Measurements from ENCODE around the gene ADORA2B. TPM values are rescaled to one million over a fixed set of nuclear protein-coding genes. Genes with fewer than 3 reads are reported as not detected.
A peak's percentile ranks its signal among the peaks of the same experiment; 100 is the strongest.

The ADORA2B gene
- total and polyA plus RNA-seq, 9 donors, result 2.1 to 5.6 (median 3.8) TPM

- peaks cover 9% of the 10 kb centered on the region for H3K4me1 ChIP-seq (ENCODE audit: control insufficient read depth, insufficient read depth, low read length)
- no peaks in the 10 kb centered on the region for H3K27me3 ChIP-seq (ENCODE audit: control insufficient read depth, insufficient read depth, low read length)
- H3K4me3 ChIP-seq (ENCODE audit: low read length), result no peak overlapping the region
- no peaks in the 10 kb centered on the region for H3K9me3 ChIP-seq (replicated peaks; ENCODE audit: control insufficient read depth, low read depth, low read length)
- DNase-seq, result no peak
- peaks cover 54% of the 10 kb centered on the region for H3K36me3 ChIP-seq (ENCODE audit: control insufficient read depth, insufficient read depth, low read length)
- no peak overlapping the region for H3K27ac ChIP-seq (ENCODE audit: low read length)
These were observed 56.4 kb downstream of the ADORA2B start for GRCh38 chr17:16001226-16001897.

DNA sequence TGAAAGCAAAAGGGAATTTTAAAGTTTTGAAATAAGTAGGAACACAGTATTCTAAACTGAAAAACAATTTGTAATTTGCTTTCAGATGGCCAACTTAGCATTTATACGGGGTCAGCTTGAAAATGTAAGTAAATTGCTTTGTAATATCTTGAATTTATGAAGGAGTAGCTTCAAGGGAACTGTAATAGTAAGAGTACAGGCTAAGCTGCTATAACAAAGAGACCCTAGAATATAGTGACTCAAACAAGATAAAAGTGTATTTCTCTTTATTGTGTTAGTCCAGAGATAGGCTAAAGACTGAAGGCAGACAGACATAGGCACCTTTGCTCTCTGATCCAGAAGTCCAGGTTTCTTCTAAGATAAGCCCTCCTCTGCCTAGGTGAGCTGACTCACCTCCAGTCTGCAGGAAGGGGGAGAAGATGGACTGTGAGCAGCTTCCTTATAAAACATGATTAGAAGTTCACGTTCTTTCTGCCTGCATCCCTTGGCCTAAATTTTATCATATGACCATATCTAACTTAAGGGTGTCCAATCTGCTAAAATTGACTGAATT, 57.9 kb downstream of the ADORA2B start:
- DNase-seq, result no peak
- Histone ChIP-seq H3K27ac (ENCODE audit: low read length) (no peak overlapping the region), H3K9me3 (replicated peaks; ENCODE audit: control insufficient read depth, low read depth, low read length) (no peaks in the 10 kb centered on the region), H3K4me1 (ENCODE audit: control insufficient read depth, insufficient read depth, low read length) (peaks cover 9% of the 10 kb centered on the region), H3K4me3 (ENCODE audit: low read length) (no peak overlapping the region), H3K36me3 (ENCODE audit: control insufficient read depth, insufficient read depth, low read length) (peaks cover 59% of the 10 kb centered on the region), H3K27me3 (ENCODE audit: control insufficient read depth, insufficient read depth, low read length) (no peaks in the 10 kb centered on the region)
- no CpG with 5 or more reads among the region's 2 CpGs for WGBS (ENCODE audit: insufficient coverage)

- Histone ChIP-seq H3K36me3 (ENCODE audit: control insufficient read depth, insufficient read depth, low read length) (peaks cover 65% of the 10 kb centered on the region), H3K4me3 (ENCODE audit: low read length) (no peak overlapping the region), H3K27ac (ENCODE audit: low read length) (no peak overlapping the region), H3K9me3 (replicated peaks; ENCODE audit: control insufficient read depth, low read depth, low read length) (no peaks in the 10 kb centered on the region), H3K27me3 (ENCODE audit: control insufficient read depth, insufficient read depth, low read length) (no peaks in the 10 kb centered on the region), H3K4me1 (ENCODE audit: control insufficient read depth, insufficient read depth, low read length) (peaks cover 9% of the 10 kb centered on the region)
- whole genome bisulfite sequencing (ENCODE audit: insufficient coverage), result no CpG with 5 or more reads among the region's 1 CpG
- peak; percentile 12 for DNase-seq
These were observed 58.9 kb downstream of the ADORA2B start for GRCh38 chr17:16003841-16004240.

- Histone ChIP-seq H3K4me1 (ENCODE audit: control insufficient read depth, insufficient read depth, low read length) (peaks cover 8% of the 10 kb centered on the region), H3K27me3 (ENCODE audit: control insufficient read depth, insufficient read depth, low read length) (no peaks in the 10 kb centered on the region), H3K9me3 (replicated peaks; ENCODE audit: control insufficient read depth, low read depth, low read length) (no peaks in the 10 kb centered on the region), H3K36me3 (ENCODE audit: control insufficient read depth, insufficient read depth, low read length) (peaks cover 65% of the 10 kb centered on the region), H3K4me3 (ENCODE audit: low read length) (no peak overlapping the region), H3K27ac (ENCODE audit: low read length) (no peak overlapping the region)
- 75% methylated on average over 1 of the region's 1 CpG for WGBS (ENCODE audit: insufficient coverage)
- DNase-seq, result no peak
These were observed 60.7 kb downstream of the ADORA2B start for GRCh38 chr17:16005636-16006035.

DNA sequence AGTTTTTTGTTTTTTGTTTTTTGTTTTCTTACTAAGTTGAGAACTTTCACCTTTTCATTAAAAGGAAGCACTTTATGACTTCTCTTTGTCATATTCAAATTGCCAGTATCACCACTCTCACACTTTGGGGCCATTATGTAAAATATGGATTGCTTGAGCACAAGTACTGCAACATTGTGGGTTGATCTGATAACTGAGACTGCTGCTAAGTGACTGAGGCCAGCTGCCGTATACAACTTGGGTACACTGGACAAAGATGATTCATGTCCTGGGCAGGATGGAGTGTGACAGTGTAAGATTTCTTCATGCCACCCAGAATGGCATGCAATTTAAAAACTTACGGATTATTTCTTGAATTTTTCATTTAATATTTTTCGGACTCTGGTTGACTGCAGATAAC, 62.5 kb downstream of the ADORA2B start:
- Histone ChIP-seq H3K27ac (ENCODE audit: low read length) (no peak overlapping the region), H3K36me3 (ENCODE audit: control insufficient read depth, insufficient read depth, low read length) (peaks cover 61% of the 10 kb centered on the region), H3K4me1 (ENCODE audit: control insufficient read depth, insufficient read depth, low read length) (no peaks in the 10 kb centered on the region), H3K4me3 (ENCODE audit: low read length) (no peak overlapping the region), H3K9me3 (replicated peaks; ENCODE audit: control insufficient read depth, low read depth, low read length) (no peaks in the 10 kb centered on the region), H3K27me3 (ENCODE audit: control insufficient read depth, insufficient read depth, low read length) (no peaks in the 10 kb centered on the region)
- no peak for DNase-seq
- WGBS (ENCODE audit: insufficient coverage), result 64% methylated on average over 1 of the region's 3 CpGs

GRCh38 chr17:16013943-16014407, 69.0 kb downstream of the ADORA2B start:
- H3K27ac ChIP-seq (ENCODE audit: low read length), result no peak overlapping the region
- peak; percentile 23 for DNase-seq

DNA sequence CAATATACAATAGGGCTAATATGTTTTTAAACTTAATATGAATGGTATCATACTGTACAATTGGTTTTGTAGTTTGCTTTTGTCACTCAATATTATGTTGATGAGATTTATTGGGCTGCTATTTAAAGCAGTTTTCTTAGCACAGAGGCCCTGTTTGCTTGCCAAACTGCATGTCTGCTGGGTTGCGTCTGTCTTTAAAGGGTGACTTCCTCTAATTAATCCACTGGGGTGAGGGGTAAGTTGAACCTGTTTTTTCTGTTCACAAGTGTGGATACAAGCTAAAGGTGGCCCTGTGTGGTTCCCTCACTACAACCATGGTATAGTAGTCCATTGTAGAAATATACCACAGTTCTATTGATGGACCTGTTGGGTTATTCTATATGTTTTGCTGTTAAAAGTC, 74.4 kb downstream of the ADORA2B start:
- Histone ChIP-seq H3K27ac (ENCODE audit: low read length) (no peak overlapping the region), H3K9me3 (replicated peaks; ENCODE audit: control insufficient read depth, low read depth, low read length) (no peaks in the 10 kb centered on the region), H3K4me3 (ENCODE audit: low read length) (no peak overlapping the region), H3K4me1 (ENCODE audit: control insufficient read depth, insufficient read depth, low read length) (no peaks in the 10 kb centered on the region), H3K27me3 (ENCODE audit: control insufficient read depth, insufficient read depth, low read length) (no peaks in the 10 kb centered on the region), H3K36me3 (ENCODE audit: control insufficient read depth, insufficient read depth, low read length) (peaks cover 16% of the 10 kb centered on the region)
- no CpG with 5 or more reads among the region's 1 CpG for WGBS (ENCODE audit: insufficient coverage)
- DNase-seq, result no peak

More at GRCh38 chr17:16013943-16014407, 69.0 kb downstream of the ADORA2B start:
- H3K27me3 ChIP-seq (ENCODE audit: control insufficient read depth, insufficient read depth, low read length), result no peaks in the 10 kb centered on the region
- no peaks in the 10 kb centered on the region for H3K9me3 ChIP-seq (replicated peaks; ENCODE audit: control insufficient read depth, low read depth, low read length)
- peaks cover 19% of the 10 kb centered on the region for H3K36me3 ChIP-seq (ENCODE audit: control insufficient read depth, insufficient read depth, low read length)
- H3K4me1 ChIP-seq (ENCODE audit: control insufficient read depth, insufficient read depth, low read length), result no peaks in the 10 kb centered on the region
- no peak overlapping the region for H3K4me3 ChIP-seq (ENCODE audit: low read length)
- WGBS (ENCODE audit: insufficient coverage), result no CpG with 5 or more reads among the region's 3 CpGs

DNA sequence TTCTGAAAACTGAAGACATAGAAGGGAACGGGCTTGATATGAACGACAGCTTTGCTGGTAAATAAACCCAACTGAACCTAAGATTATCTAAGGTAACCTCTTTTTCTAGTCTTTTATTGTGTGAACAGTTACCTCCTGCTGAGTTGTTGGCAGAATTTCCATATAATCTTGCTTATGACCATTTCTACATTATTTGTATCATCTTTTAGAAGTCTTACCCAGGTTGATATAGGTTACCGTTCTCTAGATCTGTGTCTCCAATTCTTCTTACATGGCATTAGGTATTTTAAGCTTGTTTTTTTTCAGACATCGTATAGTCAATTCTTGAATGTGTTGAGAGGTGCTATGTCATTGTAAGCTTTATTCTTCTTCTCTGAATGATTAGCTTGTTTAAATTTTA, 79.0 kb downstream of the ADORA2B start:
- no CpG with 5 or more reads among the region's 4 CpGs for WGBS (ENCODE audit: insufficient coverage)
- H3K36me3 ChIP-seq (ENCODE audit: control insufficient read depth, insufficient read depth, low read length), result peaks cover 45% of the 10 kb centered on the region
- no peaks in the 10 kb centered on the region for H3K4me1 ChIP-seq (ENCODE audit: control insufficient read depth, insufficient read depth, low read length)
- H3K27me3 ChIP-seq (ENCODE audit: control insufficient read depth, insufficient read depth, low read length), result no peaks in the 10 kb centered on the region
- H3K9me3 ChIP-seq (replicated peaks; ENCODE audit: control insufficient read depth, low read depth, low read length), result no peaks in the 10 kb centered on the region
- DNase-seq, result no peak
- no peak overlapping the region for H3K27ac ChIP-seq (ENCODE audit: low read length)
- H3K4me3 ChIP-seq (ENCODE audit: low read length), result no peak overlapping the region

DNA sequence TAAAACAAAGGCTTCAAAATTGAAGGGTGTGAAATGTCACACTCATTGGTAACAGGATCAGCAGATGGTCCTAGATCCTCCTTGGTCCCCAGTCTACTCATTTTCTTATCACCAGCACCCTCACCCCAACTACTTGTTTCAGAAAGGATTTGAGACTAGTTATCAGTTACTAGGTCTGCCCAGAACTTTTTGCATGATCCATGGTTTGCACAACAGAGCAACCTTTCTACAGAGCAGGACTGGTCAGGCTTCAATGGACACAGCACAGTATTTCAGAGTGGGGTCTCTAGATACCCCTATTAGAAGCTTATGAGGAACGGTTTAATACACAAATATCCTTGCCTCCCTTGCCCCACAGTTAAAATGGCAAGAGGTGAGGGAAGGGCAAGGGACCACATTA, 80.3 kb downstream of the ADORA2B start:
- Histone ChIP-seq H3K9me3 (replicated peaks; ENCODE audit: control insufficient read depth, low read depth, low read length) (no peaks in the 10 kb centered on the region), H3K27me3 (ENCODE audit: control insufficient read depth, insufficient read depth, low read length) (no peaks in the 10 kb centered on the region), H3K4me3 (ENCODE audit: low read length) (no peak overlapping the region), H3K4me1 (ENCODE audit: control insufficient read depth, insufficient read depth, low read length) (no peaks in the 10 kb centered on the region), H3K27ac (ENCODE audit: low read length) (no peak overlapping the region), H3K36me3 (ENCODE audit: control insufficient read depth, insufficient read depth, low read length) (peaks cover 41% of the 10 kb centered on the region)
- no CpG with 5 or more reads among the region's 1 CpG for WGBS (ENCODE audit: insufficient coverage)
- DNase-seq, result no peak

Data from muscle of leg (tissue), 11 donors.